Liver (tissue), 9 donors: Measurements from ENCODE around the gene ANKLE1. TPM values are rescaled to one million over a fixed set of nuclear protein-coding genes. Genes with fewer than 3 reads are reported as not detected.

ENCODE experiments used
- DNase-seq: peaks from one replicate; pipeline ENCODE4 v3.0.0-alpha.2; 2017; ENCODE audit warnings: low spot score
- H3K27ac ChIP-seq, 2 donors: one replicate each; pipeline ENCODE4 v1.7.0; 2013; ENCODE audit warnings: inconsistent platforms in 2 of 2, low read length in 2 of 2, control low read depth in 1 of 2, low read depth in 1 of 2, mild to moderate bottlenecking in 1 of 2
- H3K27me3 ChIP-seq, 4 donors: one replicate each; pipeline versions ENCODE4 v1.6.1 to v1.7.0; 2013; ENCODE audit warnings: low read length in 3 of 4, inconsistent platforms in 1 of 4, mild to moderate bottlenecking in 1 of 4, moderate library complexity in 1 of 4; ENCODE audit not compliant: control insufficient read depth in 4 of 4, insufficient read depth in 4 of 4
- H3K36me3 ChIP-seq, 4 donors: one replicate each; pipeline versions ENCODE4 v1.6.1 to v1.7.0; 2013; ENCODE audit warnings: low read length in 3 of 4, mild to moderate bottlenecking in 3 of 4, low read depth in 1 of 4, moderate library complexity in 1 of 4; ENCODE audit not compliant: control insufficient read depth in 4 of 4, insufficient read depth in 3 of 4
- H3K4me1 ChIP-seq, 4 donors: one replicate each; pipeline versions ENCODE4 v1.6.1 to v1.7.0; 2013; ENCODE audit warnings: low read length in 3 of 4, mild to moderate bottlenecking in 3 of 4, moderate library complexity in 1 of 4; ENCODE audit not compliant: control insufficient read depth in 4 of 4, insufficient read depth in 4 of 4
- H3K4me3 ChIP-seq, 3 donors: one replicate each; pipeline versions ENCODE4 v1.6.1 to v1.7.0; 2013; ENCODE audit warnings: low read length in 3 of 3, control low read depth in 1 of 3, low read depth in 1 of 3, mild to moderate bottlenecking in 1 of 3
- H3K9ac ChIP-seq, 2 donors: one replicate each; pipeline ENCODE4 v1.7.0; 2013; ENCODE audit warnings: low read length in 2 of 2, mild to moderate bottlenecking in 2 of 2, moderate library complexity in 2 of 2, control low read depth in 1 of 2, low read depth in 1 of 2
- H3K9me3 ChIP-seq, 4 donors: one replicate each; pipeline versions ENCODE4 v1.6.1 to v1.7.0; 2013; ENCODE audit warnings: low read length in 3 of 4; ENCODE audit not compliant: control insufficient read depth in 4 of 4
- ATF3 ChIP-seq: IDR thresholded peaks from 2 replicates; pipeline ENCODE4 v1.6.1; 2016; ENCODE audit warnings: antibody characterized with exemption
- CTCF ChIP-seq: fragments of 150-350 bp; IDR thresholded peaks from 2 replicates; pipeline ENCODE4 v1.5.1; 2017; ENCODE audit warnings: improper control_type of control experiment, low read depth, low read length; ENCODE audit not compliant: missing input control
- EGR1 ChIP-seq, 2 donors: IDR thresholded peaks; 2 replicates each; pipeline ENCODE4 v1.6.1; 2016 to 2018; ENCODE audit warnings: antibody characterized with exemption in 2 of 2, low read depth in 2 of 2
- FOXA1 ChIP-seq: IDR thresholded peaks from 2 replicates; pipeline ENCODE4 v1.6.1; 2016; ENCODE audit warnings: antibody characterized with exemption
- FOXA2 ChIP-seq: IDR thresholded peaks from 2 replicates; pipeline ENCODE4 v1.6.1; 2016; ENCODE audit warnings: antibody characterized with exemption
- GABPA ChIP-seq, 2 donors: IDR thresholded peaks in 1 of 2; conservative IDR thresholded peaks in 1 of 2; 2 replicates each; pipeline ENCODE4 v1.6.1; 2016; ENCODE audit warnings: antibody characterized with exemption in 2 of 2, mild to moderate bottlenecking in 1 of 2, moderate library complexity in 1 of 2
- HNF4A ChIP-seq, 2 donors: conservative IDR thresholded peaks; 2 replicates each; pipeline ENCODE4 v1.6.1; 2016; ENCODE audit warnings: antibody characterized with exemption in 2 of 2, mild to moderate bottlenecking in 2 of 2
- HNF4G ChIP-seq: IDR thresholded peaks from 2 replicates; pipeline ENCODE4 v1.6.1; 2016; ENCODE audit warnings: antibody characterized with exemption
- JUND ChIP-seq, 2 donors: IDR thresholded peaks; 2 replicates each; pipeline ENCODE4 v1.6.1; 2016; ENCODE audit warnings: antibody characterized with exemption in 2 of 2
- NR2F2 ChIP-seq: IDR thresholded peaks from 2 replicates; pipeline ENCODE4 v1.6.1; 2016; ENCODE audit warnings: antibody characterized with exemption
- RAD21 ChIP-seq, 2 donors: IDR thresholded peaks; 2 replicates each; pipeline ENCODE4 v1.6.1; 2016; ENCODE audit warnings: antibody characterized with exemption in 2 of 2, mild to moderate bottlenecking in 2 of 2
- REST ChIP-seq: IDR thresholded peaks from 2 replicates; pipeline ENCODE4 v1.6.1; 2016; ENCODE audit warnings: antibody characterized with exemption, mild to moderate bottlenecking
- RXRA ChIP-seq, 2 donors: IDR thresholded peaks; 2 replicates each; pipeline ENCODE4 v1.6.1; 2017 to 2018; ENCODE audit warnings: antibody characterized with exemption in 2 of 2, mild to moderate bottlenecking in 1 of 2
- SP1 ChIP-seq: IDR thresholded peaks from 2 replicates; pipeline ENCODE4 v1.6.1; 2018; ENCODE audit warnings: antibody characterized with exemption, mild to moderate bottlenecking
- TAF1 ChIP-seq: conservative IDR thresholded peaks from 2 replicates; pipeline ENCODE4 v1.6.1; 2016; ENCODE audit warnings: antibody characterized with exemption, mild to moderate bottlenecking
- YY1 ChIP-seq: IDR thresholded peaks from 2 replicates; pipeline ENCODE4 v1.6.1; 2016; ENCODE audit warnings: antibody characterized with exemption, mild to moderate bottlenecking
- WGBS: extraction: QIAGEN DNeasy Blood & Tissue Kit; methylation state at CpG from one replicate; pipeline ENCODE4 v1.1.7; 2013; 5-methylcytosine and 5-hydroxymethylcytosine counted together
- polyA plus RNA-seq, 2 donors: library from polyadenylated mRNA; stranded (reverse) in 1 of 2; unstranded in 1 of 2; fragments of 200-250 nt in 1 of 2; fragments of >200 nt in 1 of 2; fragmentation: Nextera tagmentation in 1 of 2; extraction: Ambion mirVana in 1 of 2; gene quantifications; one replicate each; pipeline versions ENCODE4 v1.2.1 to v1.2.3, GENCODE V29; 2013 to 2015
- total RNA-seq, 2 donors: library from RNA; depleted of rRNA; stranded (reverse); fragments of >200 nt; gene quantifications; one replicate each; pipeline ENCODE4 v1.2.3, GENCODE V29; 2014
- donor health status: healthy.
- donor health status: healthy.
- donor health status: healthy.
- donor health status: healthy.
- donor health status: healthy.

ANKLE1 gene
- total and polyA plus RNA-seq, 4 donors: 0.10 to 43.2 (median 0.29) TPM

GRCh38 chr19:17305216-17305516 lies 23.5 kb downstream of the ANKLE1 start:
- no peaks in the 10 kb centered on the region for H3K9me3 ChIP-seq
- H3K27ac ChIP-seq: peak overlapping the region; percentile 55 to 93
- H3K4me3 ChIP-seq: peak overlapping the region in 1 of 3 donors; percentile 81
- under 1% methylated on average over 7 of the region's 7 CpGs for WGBS
- no peak overlapping the region for H3K9ac ChIP-seq
- TF ChIP-seq SP1: peak; percentile 91
- no peak for TF ChIP-seq FOXA2
- no peak for TF ChIP-seq YY1
- TF ChIP-seq REST: no peak
- no peak for TF ChIP-seq JUND (IDR thresholded peaks at IDR 0.05)
- TF ChIP-seq GABPA (IDR thresholded peaks at IDR 0.05 in 1 of 2, conservative IDR thresholded peaks at IDR 0.05 in 1 of 2): no peak
- TF ChIP-seq EGR1 (IDR thresholded peaks at IDR 0.05; ENCODE audit: low read depth in 2 of 2): no peak
- no peak for TF ChIP-seq HNF4G
- no peak for TF ChIP-seq NR2F2
- no peak for TF ChIP-seq RAD21 (IDR thresholded peaks at IDR 0.05)
- peak; percentile 74 to 77 for TF ChIP-seq RXRA (IDR thresholded peaks at IDR 0.05)
- TF ChIP-seq ATF3: no peak
- peak; percentile 10 for TF ChIP-seq FOXA1
- no peak for TF ChIP-seq CTCF
- H3K27me3 ChIP-seq: no peaks in the 10 kb centered on the region
- H3K4me1 ChIP-seq: peaks cover 12 to 53% (median 41%) of the 10 kb centered on the region in 4 donors
- H3K36me3 ChIP-seq: no peaks in the 10 kb centered on the region
- DNase-seq: no peak

GRCh38 chr19:17305517-17306284 lies 24.0 kb downstream of the ANKLE1 start, which contains the start of gene MRPL34:
MRPL34 (plus strand) TSS chr19:17305872; CDS start chr19:17305893, 21 bp downstream.
- no peaks in the 10 kb centered on the region for H3K36me3 ChIP-seq
- peaks cover 10 to 58% (median 46%) of the 10 kb centered on the region in 4 donors for H3K4me1 ChIP-seq
- no peaks in the 10 kb centered on the region for H3K27me3 ChIP-seq
- H3K9ac ChIP-seq: peak within 1 kb of the TSS; percentile 68 to 79
- H3K9me3 ChIP-seq: no peaks in the 10 kb centered on the region
- peak; percentile 93 for DNase-seq
- WGBS: under 1% methylated on average over 55 of the region's 55 CpGs
- peak within 1 kb of the TSS; percentile 88 to 93 for H3K27ac ChIP-seq
- peak within 1 kb of the TSS; percentile 78 to 94 (median 81) for H3K4me3 ChIP-seq
- TF ChIP-seq HNF4A (conservative IDR thresholded peaks at IDR 0.05): peak; percentile 60
- TF ChIP-seq GABPA (IDR thresholded peaks at IDR 0.05 in 1 of 2, conservative IDR thresholded peaks at IDR 0.05 in 1 of 2): peak in 1 of 2 donors; percentile 80
- peak; percentile 18 for TF ChIP-seq ATF3
- peak; percentile 36 for TF ChIP-seq TAF1
- TF ChIP-seq REST: peak; percentile 78
- TF ChIP-seq EGR1 (IDR thresholded peaks at IDR 0.05; ENCODE audit: low read depth in 2 of 2): peak; percentile 46 to 59
- peak; percentile 65 for TF ChIP-seq YY1
- peak; percentile 89 for TF ChIP-seq CTCF
- TF ChIP-seq SP1: peak; percentile 68
- TF ChIP-seq NR2F2: peak; percentile 18
- no peak for TF ChIP-seq HNF4G
- TF ChIP-seq JUND (IDR thresholded peaks at IDR 0.05): peak in 1 of 2 donors; percentile 42
- no peak for TF ChIP-seq FOXA1
- peak; percentile 77 to 83 for TF ChIP-seq RAD21 (IDR thresholded peaks at IDR 0.05)
- no peak for TF ChIP-seq FOXA2
